Keratinocyte (primary cell): ENCODE data around the gene ATXN2L. TPM values are rescaled to one million over a fixed set of nuclear protein-coding genes. Genes with fewer than 3 reads are reported as not detected.

Source experiments
- DNase-seq: peaks from one replicate; pipeline ENCODE4 v3.0.0-alpha.2; 2011; ENCODE audit warnings: low read depth, missing footprints, low spot score
- FAIRE-seq: peaks from 2 replicates; lab custom pipeline; 2011; peaks lifted over from hg19 to GRCh38; lab: Jason Lieb, UNC
- H2AFZ ChIP-seq: 2 replicates; pipeline ENCODE4 v1.6.0; 2012; ENCODE audit warnings: low read length, control low read depth, inconsistent platforms; ENCODE audit not compliant: control insufficient read depth
- H3K27ac ChIP-seq: 2 replicates; pipeline ENCODE4 v1.5.1; 2011; ENCODE audit warnings: low read length; ENCODE audit not compliant: control insufficient read depth, insufficient read depth
- H3K27me3 ChIP-seq: 3 replicates; pipeline ENCODE4 v1.6.0; 2011; ENCODE audit warnings: low read length; ENCODE audit not compliant: control insufficient read depth, insufficient read depth; ENCODE audit errors: extremely low read depth
- H3K36me3 ChIP-seq, 2 experiments: 2 replicates in 1 of 2; 3 replicates in 1 of 2; pipeline ENCODE4 v1.5.1; 2011; ENCODE audit warnings: low read length in 2 of 2, mild to moderate bottlenecking in 1 of 2; ENCODE audit not compliant: control insufficient read depth in 2 of 2, insufficient read depth in 2 of 2; ENCODE audit errors: extremely low read depth in 1 of 2
- H3K4me1 ChIP-seq: 3 replicates; pipeline ENCODE4 v1.5.1; 2011; ENCODE audit warnings: low read length; ENCODE audit not compliant: control insufficient read depth, insufficient read depth; ENCODE audit errors: extremely low read depth
- H3K4me2 ChIP-seq: 3 replicates; pipeline ENCODE4 v1.6.0; 2011; ENCODE audit warnings: low read depth, low read length; ENCODE audit not compliant: control insufficient read depth, insufficient read depth; ENCODE audit errors: extremely low read depth
- H3K4me3 ChIP-seq, 3 experiments: fragments of 200-600 bp in 1 of 3; sonication (generic) in 1 of 3; 2 replicates in 2 of 3; 3 replicates in 1 of 3; pipeline ENCODE4 v1.5.1; 2011 to 2016; ENCODE audit warnings: low read length in 3 of 3, mild to moderate bottlenecking in 3 of 3, control low read depth in 2 of 3, inconsistent platforms in 1 of 3, low read depth in 1 of 3, mixed read lengths in 1 of 3, mixed run types in 1 of 3, moderate library complexity in 1 of 3; ENCODE audit not compliant: control insufficient read depth in 2 of 3, insufficient read depth in 2 of 3; ENCODE audit errors: extremely low read depth in 1 of 3
- H3K79me2 ChIP-seq: 2 replicates; pipeline ENCODE4 v1.6.0; 2012; ENCODE audit warnings: low read length; ENCODE audit not compliant: control insufficient read depth, insufficient read depth
- H3K9ac ChIP-seq: 3 replicates; pipeline ENCODE4 v1.6.0; 2011; ENCODE audit warnings: low read length; ENCODE audit not compliant: control insufficient read depth, insufficient read depth; ENCODE audit errors: extremely low read depth
- H3K9me1 ChIP-seq: 3 replicates; pipeline ENCODE4 v1.6.0; 2011; ENCODE audit warnings: low read length; ENCODE audit not compliant: control insufficient read depth, insufficient read depth; ENCODE audit errors: extremely low read depth
- H3K9me3 ChIP-seq: 2 replicates; pipeline ENCODE4 v1.5.1; 2012; ENCODE audit warnings: low read depth, low read length; ENCODE audit not compliant: control insufficient read depth
- H4K20me1 ChIP-seq: 3 replicates; pipeline ENCODE4 v1.6.0; 2011; ENCODE audit warnings: low read length; ENCODE audit not compliant: control insufficient read depth, insufficient read depth; ENCODE audit errors: extremely low read depth
- EZH2 ChIP-seq: IDR thresholded peaks from one replicate; pipeline ENCODE4 v1.6.1; 2012; ENCODE audit warnings: inconsistent platforms, mild to moderate bottlenecking, low read length, moderate library complexity
- dilution Hi-C: fragments of 300-500 bp; cut with MboI; formaldehyde crosslinking; loops from one replicate; pipeline ENCODE4 v1.7.0; 2020; ENCODE audit warnings: low sequenced_read_pairs; ENCODE audit not compliant: extremely low pct_ligation_motif_present
- polyA plus RNA-seq, 5 experiments: library from polyadenylated mRNA; depleted of rRNA in 3 of 5; stranded (reverse) in 3 of 5; stranded (forward) in 1 of 5; unstranded in 1 of 5; fragments of >200 nt; gene quantifications; 1 replicate in 1 of 5; 2 replicates in 3 of 5; 3 replicates in 1 of 5; pipeline versions ENCODE4 v1.2.1 to v1.2.3, GENCODE V29; 2011 to 2012; ENCODE audit warnings: missing spikeins in 2 of 5, low read depth in 1 of 5, low replicate concordance in 1 of 5
- TF ChIP-seq, protein P1 (sequence below), 3 experiments: IDR thresholded peaks in 1 of 3; conservative IDR thresholded peaks in 1 of 3; optimal IDR thresholded peaks in 1 of 3; 2 replicates in 2 of 3; 3 replicates in 1 of 3; pipeline versions ENCODE3 to v1.5.1; 2011; ENCODE audit warnings: low read length in 3 of 3, mild to moderate bottlenecking in 3 of 3, moderate library complexity in 2 of 3, control low read depth in 1 of 3, inconsistent platforms in 1 of 3; ENCODE audit not compliant: insufficient read depth in 2 of 3; ENCODE audit errors: extremely low read depth in 1 of 3

Gene ATXN2L
- polyA plus RNA-seq, 1 donor (not counting 4 experiments of a cell fraction or from before 2014, with no cell fraction given), result 11.8 TPM

DNA sequence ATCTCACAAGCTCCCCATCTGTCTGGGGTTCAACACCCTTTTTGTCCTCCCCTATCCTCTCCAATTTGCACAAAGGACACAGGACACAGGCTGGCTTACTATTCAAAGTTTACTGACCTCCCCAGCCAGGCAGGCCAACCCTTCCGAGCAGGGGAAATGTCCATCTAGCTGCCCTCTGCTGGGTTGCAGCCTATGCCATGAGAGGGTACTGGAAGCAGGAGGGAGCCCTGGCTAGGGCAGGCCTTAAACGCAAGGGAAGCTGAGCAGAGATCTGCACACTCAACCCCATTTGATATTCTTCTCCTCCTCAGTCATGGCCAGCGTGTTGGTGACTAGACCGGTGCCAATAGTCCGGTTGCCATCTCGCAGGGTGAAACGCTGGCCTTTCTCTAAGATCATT, 19.9 kb downstream of the ATXN2L start:
- dilution Hi-C loops, result no loop called here
- Histone ChIP-seq H3K9me3 (no peaks in the 10 kb centered on the region), H3K9me1 (no peaks in the 10 kb centered on the region), H4K20me1 (peaks cover 10% of the 10 kb centered on the region), H3K4me2 (no peak overlapping the region), H3K79me2 (peaks cover 35% of the 10 kb centered on the region), H3K4me1 (peaks cover 17% of the 10 kb centered on the region), H3K4me3 (no peak overlapping the region), H3K27me3 (no peaks in the 10 kb centered on the region), H3K9ac (no peak overlapping the region), H3K36me3 (peaks cover 29 to 32% of the 10 kb centered on the region in 2 experiments), H2AFZ (no peak overlapping the region), H3K27ac (no peak overlapping the region)
- TF ChIP-seq EZH2, result no peak
- TF ChIP-seq, protein P1, sequence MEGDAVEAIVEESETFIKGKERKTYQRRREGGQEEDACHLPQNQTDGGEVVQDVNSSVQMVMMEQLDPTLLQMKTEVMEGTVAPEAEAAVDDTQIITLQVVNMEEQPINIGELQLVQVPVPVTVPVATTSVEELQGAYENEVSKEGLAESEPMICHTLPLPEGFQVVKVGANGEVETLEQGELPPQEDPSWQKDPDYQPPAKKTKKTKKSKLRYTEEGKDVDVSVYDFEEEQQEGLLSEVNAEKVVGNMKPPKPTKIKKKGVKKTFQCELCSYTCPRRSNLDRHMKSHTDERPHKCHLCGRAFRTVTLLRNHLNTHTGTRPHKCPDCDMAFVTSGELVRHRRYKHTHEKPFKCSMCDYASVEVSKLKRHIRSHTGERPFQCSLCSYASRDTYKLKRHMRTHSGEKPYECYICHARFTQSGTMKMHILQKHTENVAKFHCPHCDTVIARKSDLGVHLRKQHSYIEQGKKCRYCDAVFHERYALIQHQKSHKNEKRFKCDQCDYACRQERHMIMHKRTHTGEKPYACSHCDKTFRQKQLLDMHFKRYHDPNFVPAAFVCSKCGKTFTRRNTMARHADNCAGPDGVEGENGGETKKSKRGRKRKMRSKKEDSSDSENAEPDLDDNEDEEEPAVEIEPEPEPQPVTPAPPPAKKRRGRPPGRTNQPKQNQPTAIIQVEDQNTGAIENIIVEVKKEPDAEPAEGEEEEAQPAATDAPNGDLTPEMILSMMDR (optimal IDR thresholded peaks at IDR 0.05 in 1 of 3, IDR thresholded peaks at IDR 0.05 in 1 of 3, conservative IDR thresholded peaks at IDR 0.05 in 1 of 3; ENCODE audit: extremely low read depth in 1 of 3, insufficient read depth in 2 of 3, low read length in 3 of 3), result no peak
- DNase-seq (no peak), FAIRE-seq (no peak)

DNA sequence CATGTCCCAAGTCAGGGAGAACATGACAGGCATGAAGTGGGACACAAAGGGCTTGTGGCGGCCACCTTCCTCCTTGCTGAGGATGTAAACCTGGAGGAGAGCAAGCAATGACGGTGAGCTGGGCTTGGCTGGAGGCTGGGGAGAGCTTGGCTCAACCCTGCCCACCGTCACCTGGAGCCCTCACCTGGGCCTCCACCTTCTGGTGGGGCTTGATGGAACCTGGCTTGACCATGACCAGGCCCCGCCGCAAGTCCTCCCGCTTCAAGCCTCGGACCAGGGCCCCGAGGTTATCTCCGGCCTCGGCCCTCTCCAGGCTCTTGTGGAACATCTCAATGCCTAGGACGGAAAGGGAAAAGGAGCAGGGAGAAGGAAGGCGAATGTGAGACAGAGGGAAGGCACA, 21.0 kb downstream of the ATXN2L start:
- no peak overlapping the region for H2AFZ ChIP-seq

More for the DNA sequence above, 21.0 kb downstream of the ATXN2L start:
- no peak for TF ChIP-seq EZH2
- TF ChIP-seq, protein P1 (optimal IDR thresholded peaks at IDR 0.05 in 1 of 3, IDR thresholded peaks at IDR 0.05 in 1 of 3, conservative IDR thresholded peaks at IDR 0.05 in 1 of 3; ENCODE audit: extremely low read depth in 1 of 3, insufficient read depth in 2 of 3, low read length in 3 of 3), result no peak
- no peaks in the 10 kb centered on the region for H3K9me3 ChIP-seq
- DNase-seq, result no peak
- H3K9ac ChIP-seq, result no peak overlapping the region
- no peak for FAIRE-seq
- dilution Hi-C loops, result no loop called here
- H3K27me3 ChIP-seq, result no peaks in the 10 kb centered on the region
- H3K36me3 ChIP-seq, result peaks cover 29% of the 10 kb centered on the region in 2 experiments
- no peak overlapping the region for H3K4me3 ChIP-seq
- no peak overlapping the region for H3K27ac ChIP-seq
- H3K79me2 ChIP-seq, result peaks cover 35% of the 10 kb centered on the region
- H3K9me1 ChIP-seq, result no peaks in the 10 kb centered on the region
- peaks cover 10% of the 10 kb centered on the region for H4K20me1 ChIP-seq
- H3K4me1 ChIP-seq, result peaks cover 17% of the 10 kb centered on the region
- H3K4me2 ChIP-seq, result no peak overlapping the region
